ENCODE measurements around the gene MAP4K3. TPM values are rescaled to one million over a fixed set of nuclear protein-coding genes. Genes with fewer than 3 reads are reported as not detected.

The MAP4K3 gene
- total and polyA plus RNA-seq, 9 of the 15 experiments (the other 6 are each of a cell fraction or from before 2014, with no cell fraction given): 3.1 to 30.0 (median 16.9) TPM

DNA sequence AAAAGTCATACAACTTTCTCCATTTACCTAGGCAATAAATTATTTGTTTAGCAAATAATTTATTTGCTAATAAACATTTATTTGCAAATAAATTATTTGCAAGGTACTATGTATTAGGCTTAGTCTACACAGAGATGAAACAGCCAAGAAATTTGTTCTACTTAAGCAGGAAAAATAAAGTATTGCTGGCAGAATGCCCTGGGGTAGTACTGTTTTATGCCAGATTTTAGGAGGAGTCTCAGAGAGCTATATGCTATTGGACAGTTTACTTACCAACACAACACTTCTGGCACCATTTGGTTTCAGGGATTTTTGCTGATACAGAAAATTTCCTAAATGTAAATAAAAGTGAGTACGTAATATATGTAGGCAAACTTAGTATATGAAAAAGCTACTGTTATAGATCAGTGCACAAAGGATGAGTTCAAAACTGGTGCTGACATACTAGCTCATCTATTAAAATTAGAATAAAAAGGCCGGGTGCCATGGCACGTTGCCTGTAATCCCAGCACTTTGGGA, 170.1 kb downstream of the MAP4K3 start:
- H2AFZ ChIP-seq (ENCODE audit: low read depth, low read length): no peak overlapping the region
- no peaks in the 10 kb centered on the region for H3K27me3 ChIP-seq (ENCODE audit: control insufficient read depth in 2 of 2, insufficient read depth in 2 of 2, low read length in 2 of 2)
- intact Hi-C loops (cut with micrococcal nuclease) (no loop called here), in situ Hi-C loops (cut with MboI) (no loop called here)
- H3K79me2 ChIP-seq (ENCODE audit: control insufficient read depth, insufficient read depth, low read length): no peaks in the 10 kb centered on the region
- no TSS peak for BruUV-seq (replicated peaks)
- no peak overlapping the region for H3K9ac ChIP-seq (ENCODE audit: insufficient read depth in 1 of 2, low read depth in 2 of 2, low read length in 2 of 2)
- no peaks in the 10 kb centered on the region for H3K9me1 ChIP-seq (ENCODE audit: control insufficient read depth, insufficient read depth, low read length)
- no peak overlapping the region for H3K4me3 ChIP-seq
- H3K27ac ChIP-seq (ENCODE audit: extremely low read depth, low read depth, low read length): no peak overlapping the region
- H3K4me2 ChIP-seq (ENCODE audit: insufficient read depth, low read length): no peak overlapping the region
- WGBS (ENCODE audit: insufficient coverage, low coverage, missing lambda C conversion rate): 93% methylated on average over 3 of the region's 3 CpGs
- CTCF ChIA-PET (ENCODE audit: low intra/inter-chr PET ratio): no interaction called here
- FAIRE-seq (no peak), DNase-seq (ENCODE audit: extremely low read depth in 1 of 4, low spot score in 3 of 4) (no peak), ATAC-seq (no peak)
- no peak for TF ChIP-seq ZNF586 (CRISPR knock-in tag; conservative IDR thresholded peaks at IDR 0.05)
- TF ChIP-seq HDAC3 (IDR thresholded peaks at IDR 0.05; ENCODE audit: borderline replicate concordance, partially characterized antibody): no peak
- no peak for TF ChIP-seq CBX2 (IDR thresholded peaks at IDR 0.05; ENCODE audit: insufficient read depth, low read length, poor library complexity, severe bottlenecking)
- TF ChIP-seq, protein P1, sequence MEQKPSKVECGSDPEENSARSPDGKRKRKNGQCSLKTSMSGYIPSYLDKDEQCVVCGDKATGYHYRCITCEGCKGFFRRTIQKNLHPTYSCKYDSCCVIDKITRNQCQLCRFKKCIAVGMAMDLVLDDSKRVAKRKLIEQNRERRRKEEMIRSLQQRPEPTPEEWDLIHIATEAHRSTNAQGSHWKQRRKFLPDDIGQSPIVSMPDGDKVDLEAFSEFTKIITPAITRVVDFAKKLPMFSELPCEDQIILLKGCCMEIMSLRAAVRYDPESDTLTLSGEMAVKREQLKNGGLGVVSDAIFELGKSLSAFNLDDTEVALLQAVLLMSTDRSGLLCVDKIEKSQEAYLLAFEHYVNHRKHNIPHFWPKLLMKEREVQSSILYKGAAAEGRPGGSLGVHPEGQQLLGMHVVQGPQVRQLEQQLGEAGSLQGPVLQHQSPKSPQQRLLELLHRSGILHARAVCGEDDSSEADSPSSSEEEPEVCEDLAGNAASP (IDR thresholded peaks at IDR 0.05): no peak
- TF ChIP-seq, protein P2, sequence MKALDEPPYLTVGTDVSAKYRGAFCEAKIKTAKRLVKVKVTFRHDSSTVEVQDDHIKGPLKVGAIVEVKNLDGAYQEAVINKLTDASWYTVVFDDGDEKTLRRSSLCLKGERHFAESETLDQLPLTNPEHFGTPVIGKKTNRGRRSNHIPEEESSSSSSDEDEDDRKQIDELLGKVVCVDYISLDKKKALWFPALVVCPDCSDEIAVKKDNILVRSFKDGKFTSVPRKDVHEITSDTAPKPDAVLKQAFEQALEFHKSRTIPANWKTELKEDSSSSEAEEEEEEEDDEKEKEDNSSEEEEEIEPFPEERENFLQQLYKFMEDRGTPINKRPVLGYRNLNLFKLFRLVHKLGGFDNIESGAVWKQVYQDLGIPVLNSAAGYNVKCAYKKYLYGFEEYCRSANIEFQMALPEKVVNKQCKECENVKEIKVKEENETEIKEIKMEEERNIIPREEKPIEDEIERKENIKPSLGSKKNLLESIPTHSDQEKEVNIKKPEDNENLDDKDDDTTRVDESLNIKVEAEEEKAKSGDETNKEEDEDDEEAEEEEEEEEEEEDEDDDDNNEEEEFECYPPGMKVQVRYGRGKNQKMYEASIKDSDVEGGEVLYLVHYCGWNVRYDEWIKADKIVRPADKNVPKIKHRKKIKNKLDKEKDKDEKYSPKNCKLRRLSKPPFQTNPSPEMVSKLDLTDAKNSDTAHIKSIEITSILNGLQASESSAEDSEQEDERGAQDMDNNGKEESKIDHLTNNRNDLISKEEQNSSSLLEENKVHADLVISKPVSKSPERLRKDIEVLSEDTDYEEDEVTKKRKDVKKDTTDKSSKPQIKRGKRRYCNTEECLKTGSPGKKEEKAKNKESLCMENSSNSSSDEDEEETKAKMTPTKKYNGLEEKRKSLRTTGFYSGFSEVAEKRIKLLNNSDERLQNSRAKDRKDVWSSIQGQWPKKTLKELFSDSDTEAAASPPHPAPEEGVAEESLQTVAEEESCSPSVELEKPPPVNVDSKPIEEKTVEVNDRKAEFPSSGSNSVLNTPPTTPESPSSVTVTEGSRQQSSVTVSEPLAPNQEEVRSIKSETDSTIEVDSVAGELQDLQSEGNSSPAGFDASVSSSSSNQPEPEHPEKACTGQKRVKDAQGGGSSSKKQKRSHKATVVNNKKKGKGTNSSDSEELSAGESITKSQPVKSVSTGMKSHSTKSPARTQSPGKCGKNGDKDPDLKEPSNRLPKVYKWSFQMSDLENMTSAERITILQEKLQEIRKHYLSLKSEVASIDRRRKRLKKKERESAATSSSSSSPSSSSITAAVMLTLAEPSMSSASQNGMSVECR (CRISPR knock-in tag; IDR thresholded peaks at IDR 0.05): no peak
- TF ChIP-seq ZNF316 (IDR thresholded peaks at IDR 0.05): peak; percentile 51; the same call in 1 of the 2 replicates
- TF ChIP-seq NRF1 (conservative IDR thresholded peaks at IDR 0.05 in 1 of 2, IDR thresholded peaks at IDR 0.05 in 1 of 2): no peak
- TF ChIP-seq MAFF (IDR thresholded peaks at IDR 0.05; ENCODE audit: low read length): 0 out of 2 replicates have a peak, but pooled peaks have one; percentile 6
- TF ChIP-seq RAD51 (IDR thresholded peaks at IDR 0.05; ENCODE audit: borderline replicate concordance, low read depth): no peak
- no peak for TF ChIP-seq TRIM28 (IDR thresholded peaks at IDR 0.05)
- no peak for TF ChIP-seq CEBPG (CRISPR knock-in tag; IDR thresholded peaks at IDR 0.05)
- TF ChIP-seq CEBPG (tag; conservative IDR thresholded peaks at IDR 0.05 in 1 of 2, IDR thresholded peaks at IDR 0.05 in 1 of 2): no peak
- no peak for TF ChIP-seq PHTF2 (CRISPR knock-in tag; IDR thresholded peaks at IDR 0.05)
- TF ChIP-seq, protein P3, sequence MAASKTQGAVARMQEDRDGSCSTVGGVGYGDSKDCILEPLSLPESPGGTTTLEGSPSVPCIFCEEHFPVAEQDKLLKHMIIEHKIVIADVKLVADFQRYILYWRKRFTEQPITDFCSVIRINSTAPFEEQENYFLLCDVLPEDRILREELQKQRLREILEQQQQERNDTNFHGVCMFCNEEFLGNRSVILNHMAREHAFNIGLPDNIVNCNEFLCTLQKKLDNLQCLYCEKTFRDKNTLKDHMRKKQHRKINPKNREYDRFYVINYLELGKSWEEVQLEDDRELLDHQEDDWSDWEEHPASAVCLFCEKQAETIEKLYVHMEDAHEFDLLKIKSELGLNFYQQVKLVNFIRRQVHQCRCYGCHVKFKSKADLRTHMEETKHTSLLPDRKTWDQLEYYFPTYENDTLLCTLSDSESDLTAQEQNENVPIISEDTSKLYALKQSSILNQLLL (CRISPR knock-in tag; IDR thresholded peaks at IDR 0.05; ENCODE audit: borderline replicate concordance): no peak
- no peak for TF ChIP-seq PHF20 (IDR thresholded peaks at IDR 0.05; ENCODE audit: partially characterized antibody)
- TF ChIP-seq SNRNP70 (optimal IDR thresholded peaks at IDR 0.05; ENCODE audit: low read depth, low read length): no peak
- H3K9me3 ChIP-seq (replicated peaks; ENCODE audit: control insufficient read depth, insufficient read depth, low read depth, low read length): no peaks in the 10 kb centered on the region
- H3K36me3 ChIP-seq (ENCODE audit: control insufficient read depth, insufficient read depth, low read length): peaks cover 54% of the 10 kb centered on the region; the same call in 2 of the 3 replicates
- POLR2A ChIA-PET: interaction anchor here (1.2 kb wide), 1 partner anchor 10 kb away, joined by 4 read pairs; no protein-coding TSS in a partner anchor
- no peaks in the 10 kb centered on the region for H4K20me1 ChIP-seq (replicated peaks; ENCODE audit: control insufficient read depth, insufficient read depth, low read length)
- no peaks in the 10 kb centered on the region for H3K4me1 ChIP-seq (replicated peaks in 1 of 2; ENCODE audit: control insufficient read depth in 2 of 2, insufficient read depth in 2 of 2, low read length in 2 of 2)
